Coronary artery (tissue), 2 donors: ENCODE results near the gene ZFYVE27.

ENCODE experiments used
- DNase-seq: peaks from one replicate; pipeline ENCODE4 v3.0.0-alpha.2; 2017; ENCODE audit warnings: low spot score
- H3K27ac ChIP-seq, 2 donors: fragments of 200-600 bp; sonication (generic); one replicate each; pipeline ENCODE4 v1.5.1; 2016 to 2019
- H3K4me3 ChIP-seq: fragments of 200-600 bp; sonication (generic); 2 replicates; pipeline ENCODE4 v1.5.1; 2016; ENCODE audit warnings: mild to moderate bottlenecking, moderate library complexity
- CTCF ChIP-seq: fragments of 200-600 bp; sonication (generic); IDR thresholded peaks from one replicate; pipeline ENCODE4 v1.5.1; 2019; ENCODE audit warnings: antibody characterized with exemption

Gene ZFYVE27

GRCh38 chr10:97760461-97761257, 23.7 kb downstream of the ZFYVE27 start:
- DNase-seq = no peak
- H3K27ac ChIP-seq = no peak overlapping the region

DNA sequence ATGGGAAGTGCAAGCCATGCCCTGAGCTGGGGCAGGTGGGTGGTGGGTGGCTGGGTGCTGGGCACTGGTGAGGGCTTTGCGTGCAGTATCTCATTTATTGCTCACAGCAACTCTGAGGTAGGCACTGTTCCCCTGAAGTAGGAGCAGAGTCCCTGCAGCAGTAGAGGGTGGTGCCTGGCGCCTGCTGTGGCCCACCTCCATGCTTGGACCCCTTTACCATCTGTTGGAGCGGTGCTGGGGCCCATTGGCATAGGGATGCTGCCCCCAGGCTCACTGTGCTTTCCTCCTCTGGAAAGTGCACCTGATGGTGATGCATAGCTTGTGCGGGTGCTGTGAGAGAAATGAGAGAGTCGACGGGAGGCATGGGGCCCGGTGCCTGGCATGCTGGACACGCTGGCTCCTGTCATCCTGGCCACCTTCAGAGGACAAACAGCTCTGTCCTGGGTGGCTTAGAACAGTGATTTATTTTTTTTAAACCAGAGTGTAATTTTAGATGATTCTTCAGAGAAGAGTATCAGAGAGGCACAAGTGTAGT, 24.5 kb downstream of the ZFYVE27 start:
- Histone ChIP-seq H3K27ac (no peak overlapping the region), H3K4me3 (no peak overlapping the region)
- DNase-seq = no peak
- no peak for TF ChIP-seq CTCF

More at GRCh38 chr10:97760461-97761257, 23.7 kb downstream of the ZFYVE27 start:
- no peak overlapping the region for H3K4me3 ChIP-seq
- no peak for TF ChIP-seq CTCF

DNA sequence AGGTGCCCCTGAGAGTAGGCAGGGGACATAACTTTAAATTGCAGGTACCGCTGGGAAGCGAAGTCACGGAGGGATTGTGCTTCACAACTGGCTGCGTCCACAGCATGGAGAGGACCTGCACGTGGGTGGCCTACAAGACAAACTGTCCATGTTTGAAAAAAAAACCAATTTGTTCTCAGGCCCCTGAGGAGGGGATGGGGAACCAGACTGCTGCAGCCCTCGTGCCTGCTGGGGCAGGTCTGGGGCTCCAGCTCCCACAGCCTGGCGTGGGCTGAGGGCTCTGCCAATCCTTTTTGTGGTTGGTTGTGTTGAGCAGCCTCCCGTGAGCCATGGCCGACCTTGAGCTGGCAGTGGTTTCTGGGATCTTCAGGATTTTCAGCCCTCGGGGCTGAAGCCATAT, 25.1 kb downstream of the ZFYVE27 start:
- DNase-seq = no peak
- TF ChIP-seq CTCF = no peak
- Histone ChIP-seq H3K27ac (peak overlapping the region in 1 of 2 donors; percentile 20), H3K4me3 (no peak overlapping the region)

GRCh38 chr10:97762816-97763215, 25.9 kb downstream of the ZFYVE27 start:
- Histone ChIP-seq H3K4me3 (no peak overlapping the region), H3K27ac (peak overlapping the region in 1 of 2 donors; percentile 45)
- no peak for DNase-seq
- no peak for TF ChIP-seq CTCF

DNA sequence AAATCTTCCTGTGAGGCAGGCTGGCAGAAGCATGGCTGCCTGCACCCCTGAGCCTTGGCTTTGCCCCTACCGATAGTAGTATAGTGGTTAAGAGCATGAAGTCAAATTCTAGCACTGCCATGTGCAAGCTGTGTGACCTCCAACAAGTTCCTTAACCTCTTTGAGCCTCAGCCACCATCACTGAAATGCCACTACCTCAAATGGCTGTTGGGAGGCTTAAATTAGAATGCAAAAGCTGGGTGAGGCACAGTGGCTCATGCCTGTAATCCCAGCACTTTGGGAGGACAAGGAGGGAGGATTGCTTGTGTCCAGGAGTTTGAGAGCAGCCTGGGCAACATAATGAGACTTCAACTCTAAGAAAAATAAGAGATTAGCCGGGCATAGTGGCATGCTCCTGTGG, 26.5 kb downstream of the ZFYVE27 start:
- no peak for TF ChIP-seq CTCF
- peak overlapping the region in 1 of 2 donors; percentile 45 for H3K27ac ChIP-seq
- DNase-seq = no peak

GRCh38 chr10:97763947-97764346, 27.0 kb downstream of the ZFYVE27 start:
- no peak for DNase-seq
- no peak overlapping the region for H3K4me3 ChIP-seq
- TF ChIP-seq CTCF = no peak
- no peak overlapping the region for H3K27ac ChIP-seq

More for the DNA sequence above, 26.5 kb downstream of the ZFYVE27 start:
- H3K4me3 ChIP-seq = no peak overlapping the region

DNA sequence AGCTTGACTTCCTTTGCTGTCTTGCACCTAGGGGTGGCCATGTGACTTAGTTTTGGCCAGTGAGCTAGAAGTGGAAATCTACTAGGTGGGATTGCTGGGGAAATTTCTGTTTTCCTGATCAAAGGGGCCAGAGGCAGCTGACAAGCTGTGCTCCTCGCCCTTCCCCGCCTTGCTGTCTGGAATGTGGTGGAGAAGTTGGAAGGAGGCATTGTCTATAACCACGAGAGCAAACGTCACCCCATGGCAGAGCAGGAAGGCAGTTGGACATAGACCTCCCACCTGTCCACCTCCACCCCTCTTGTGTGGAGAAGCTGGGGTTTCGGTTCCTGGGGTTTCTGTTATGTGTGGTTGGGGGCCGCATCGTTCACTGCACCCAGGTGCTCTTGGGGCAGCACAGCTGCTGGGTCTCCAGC, 27.6 kb downstream of the ZFYVE27 start:
- Histone ChIP-seq H3K4me3 (no peak overlapping the region), H3K27ac (no peak overlapping the region)
- no peak for TF ChIP-seq CTCF
- DNase-seq = no peak
